Tibial nerve (tissue), 3 donors: ENCODE results near the gene MAB21L4.

ENCODE experiments used
- POLR2A ChIP-seq, 2 donors: fragments of 450-650 bp; IDR thresholded peaks; one replicate each; pipeline ENCODE4 v1.6.1; 2017; ENCODE audit warnings: antibody characterized with exemption in 2 of 2, mild to moderate bottlenecking in 2 of 2, moderate library complexity in 2 of 2
- TF ChIP-seq, protein P1 (sequence below), 5 experiments: fragments of 200-600 bp in 3 of 5; fragments of 450-650 bp in 2 of 5; sonication (generic) in 3 of 5; IDR thresholded peaks; one replicate each; pipeline ENCODE4 v1.5.1; 2016 to 2019; ENCODE audit warnings: antibody characterized with exemption in 5 of 5, mild to moderate bottlenecking in 3 of 5, moderate library complexity in 2 of 5

DNA sequence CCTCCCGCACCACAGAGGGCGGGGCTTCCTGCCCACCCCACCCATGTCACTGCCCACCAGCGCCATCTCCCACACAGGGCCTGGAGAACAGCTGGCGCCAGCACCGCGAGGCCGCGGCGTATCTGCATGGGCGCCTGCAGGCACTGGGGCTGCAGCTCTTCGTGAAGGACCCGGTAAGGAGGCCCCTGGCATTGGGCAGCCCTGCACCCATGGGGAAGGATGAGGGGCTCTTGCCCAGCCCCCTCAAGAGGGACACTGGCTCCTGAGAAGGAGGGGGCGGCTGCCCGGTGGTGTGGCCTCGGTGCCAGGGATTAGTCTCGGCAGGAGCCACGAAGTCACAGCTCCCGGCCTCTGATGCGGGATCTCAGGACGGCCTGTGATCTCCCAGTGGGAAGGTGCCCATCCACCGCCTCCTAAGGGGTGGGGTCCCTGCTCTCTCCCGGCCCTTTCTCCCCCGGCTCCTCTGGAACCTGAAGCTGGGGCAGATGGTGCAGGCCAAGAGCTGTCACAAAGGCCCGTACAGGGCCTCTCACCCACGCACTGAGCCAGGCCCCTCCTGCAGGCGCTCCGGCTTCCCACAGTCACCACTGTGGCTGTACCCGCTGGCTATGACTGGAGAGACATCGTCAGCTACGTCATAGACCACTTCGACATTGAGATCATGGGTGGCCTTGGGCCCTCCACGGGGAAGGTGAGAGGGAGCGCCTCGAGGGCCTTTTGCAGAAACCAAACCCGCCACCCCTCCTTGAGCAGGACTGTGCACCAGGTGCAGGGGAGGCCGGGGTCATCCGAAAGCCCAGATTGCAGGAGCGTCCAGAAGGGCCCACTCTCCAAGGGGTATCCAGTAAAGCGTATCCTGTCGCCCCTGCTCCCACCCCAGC lies 18.3 kb downstream of the MAB21L4 start:
- TF ChIP-seq, protein P1, sequence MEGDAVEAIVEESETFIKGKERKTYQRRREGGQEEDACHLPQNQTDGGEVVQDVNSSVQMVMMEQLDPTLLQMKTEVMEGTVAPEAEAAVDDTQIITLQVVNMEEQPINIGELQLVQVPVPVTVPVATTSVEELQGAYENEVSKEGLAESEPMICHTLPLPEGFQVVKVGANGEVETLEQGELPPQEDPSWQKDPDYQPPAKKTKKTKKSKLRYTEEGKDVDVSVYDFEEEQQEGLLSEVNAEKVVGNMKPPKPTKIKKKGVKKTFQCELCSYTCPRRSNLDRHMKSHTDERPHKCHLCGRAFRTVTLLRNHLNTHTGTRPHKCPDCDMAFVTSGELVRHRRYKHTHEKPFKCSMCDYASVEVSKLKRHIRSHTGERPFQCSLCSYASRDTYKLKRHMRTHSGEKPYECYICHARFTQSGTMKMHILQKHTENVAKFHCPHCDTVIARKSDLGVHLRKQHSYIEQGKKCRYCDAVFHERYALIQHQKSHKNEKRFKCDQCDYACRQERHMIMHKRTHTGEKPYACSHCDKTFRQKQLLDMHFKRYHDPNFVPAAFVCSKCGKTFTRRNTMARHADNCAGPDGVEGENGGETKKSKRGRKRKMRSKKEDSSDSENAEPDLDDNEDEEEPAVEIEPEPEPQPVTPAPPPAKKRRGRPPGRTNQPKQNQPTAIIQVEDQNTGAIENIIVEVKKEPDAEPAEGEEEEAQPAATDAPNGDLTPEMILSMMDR (IDR thresholded peaks at IDR 0.05): no peak
- TF ChIP-seq POLR2A (IDR thresholded peaks at IDR 0.05): no peak
